ENCODE measurements around the gene TMEM225.

GRCh38 chr11:123920943-123921342, 35.5 kb upstream of the TMEM225 start:
- no peak for TF ChIP-seq SIN3A (IDR thresholded peaks at IDR 0.05; ENCODE audit: borderline replicate concordance, low read depth, low read length)
- TF ChIP-seq CTCF (IDR thresholded peaks at IDR 0.05), result no peak
- no peak for TF ChIP-seq FOXM1 (IDR thresholded peaks at IDR 0.05; ENCODE audit: low read depth)
- no peak for TF ChIP-seq EP300 (IDR thresholded peaks at IDR 0.05; ENCODE audit: borderline replicate concordance in 1 of 2, low read depth in 1 of 2, low read length in 1 of 2)
- no peak for TF ChIP-seq MAX (IDR thresholded peaks at IDR 0.05; ENCODE audit: low read depth)
